Stimulated activated CD8-positive, alpha-beta memory T cell treated with anti-CD3 and anti-CD28 coated beads, Interleukin-2, amount 100 ng/mL, for 48 hours (primary cell): ENCODE results near the gene PCARE.
"Not testable (repeated sequence)": the region's sequence is repeated elsewhere in the genome, so short reads cannot be mapped to it uniquely, and the experiment has no call there.

Experiments
- DNase-seq, 2 donors: peaks; one replicate each; pipeline ENCODE4 v3.0.0-alpha.2; 2020; ENCODE audit warnings: low read depth in 2 of 2

The PCARE gene

DNA sequence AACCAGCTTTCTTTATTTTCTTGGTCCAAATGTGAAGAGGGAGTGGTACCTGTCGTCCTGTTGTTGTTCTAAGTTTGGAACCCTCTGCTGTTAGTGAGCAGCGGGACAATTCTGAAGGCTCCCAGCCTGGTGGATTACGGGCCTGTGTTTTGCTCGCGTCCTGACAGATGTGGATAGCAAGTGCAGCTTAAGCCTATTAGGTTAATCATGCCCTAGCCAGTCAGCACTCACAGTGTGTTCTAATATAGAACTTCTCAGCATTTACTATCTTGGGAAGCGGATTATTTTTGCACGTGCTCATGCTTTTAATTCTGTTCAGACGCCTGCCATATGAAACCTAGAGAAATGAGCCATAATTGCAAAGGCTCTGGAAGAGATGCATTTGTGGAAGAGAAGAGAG lies at the start of gene PCARE:
Gene PCARE (minus strand): TSS at position 113 of the 400 bp plus-strand sequence. CDS start 262 bp downstream, outside the sequence.
- DNase-seq = no peak

- no peak for DNase-seq
Observed at GRCh38 chr2:29123617-29124349, 49.5 kb upstream of the PCARE start.

DNA sequence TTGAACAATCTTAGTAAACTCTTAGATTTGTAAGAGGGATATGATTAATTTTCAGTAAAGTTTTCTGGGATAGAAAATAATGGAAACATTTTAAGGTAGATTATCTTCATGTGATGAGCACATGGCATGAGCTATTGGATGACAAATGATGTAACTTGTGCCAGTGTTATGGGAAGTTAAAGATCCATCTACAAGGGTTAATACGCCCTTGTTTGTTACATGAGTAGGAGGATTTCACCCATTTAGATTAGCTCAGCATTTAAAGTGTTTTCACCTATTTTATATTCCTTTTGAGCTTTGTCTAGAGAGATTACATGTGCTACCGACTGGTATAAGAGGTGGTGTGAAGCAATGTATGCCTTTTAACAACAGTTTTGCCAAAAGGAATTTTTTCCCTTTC lies 46.5 kb upstream of the PCARE start:
- no peak for DNase-seq

GRCh38 chr2:29119211-29119610 lies 44.9 kb upstream of the PCARE start:
- DNase-seq = no peak

DNA sequence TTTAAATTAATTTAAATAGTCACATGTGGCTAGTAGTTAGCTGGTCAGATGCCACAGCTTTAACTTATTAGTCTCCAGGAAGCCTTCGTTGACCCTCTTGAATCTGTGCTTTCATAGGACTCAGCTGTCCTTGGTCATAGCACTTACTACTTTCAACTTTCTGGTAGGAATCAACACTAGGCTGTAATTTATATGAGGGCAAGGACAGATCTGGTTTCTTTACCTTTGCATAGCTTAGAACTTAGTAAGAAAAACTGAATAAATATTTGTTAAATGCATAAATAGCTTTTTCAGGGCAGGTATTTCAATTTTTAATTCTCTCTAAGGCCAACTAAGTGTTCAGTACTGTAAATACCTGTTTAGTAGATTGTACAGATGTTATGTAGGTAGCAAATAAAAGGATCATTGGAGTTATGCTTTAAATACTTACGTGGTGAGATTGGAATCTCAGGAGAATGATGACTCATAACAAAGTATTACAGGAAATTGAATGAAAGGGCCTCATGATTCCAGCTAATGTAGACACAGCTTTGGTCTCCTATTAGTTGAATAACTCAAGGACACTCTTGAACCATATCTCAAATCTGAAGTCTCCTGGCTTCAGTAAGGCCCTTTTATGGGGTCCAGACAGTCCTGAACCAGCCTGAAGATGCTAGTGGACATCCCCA lies 43.4 kb upstream of the PCARE start:
- DNase-seq = no peak

DNA sequence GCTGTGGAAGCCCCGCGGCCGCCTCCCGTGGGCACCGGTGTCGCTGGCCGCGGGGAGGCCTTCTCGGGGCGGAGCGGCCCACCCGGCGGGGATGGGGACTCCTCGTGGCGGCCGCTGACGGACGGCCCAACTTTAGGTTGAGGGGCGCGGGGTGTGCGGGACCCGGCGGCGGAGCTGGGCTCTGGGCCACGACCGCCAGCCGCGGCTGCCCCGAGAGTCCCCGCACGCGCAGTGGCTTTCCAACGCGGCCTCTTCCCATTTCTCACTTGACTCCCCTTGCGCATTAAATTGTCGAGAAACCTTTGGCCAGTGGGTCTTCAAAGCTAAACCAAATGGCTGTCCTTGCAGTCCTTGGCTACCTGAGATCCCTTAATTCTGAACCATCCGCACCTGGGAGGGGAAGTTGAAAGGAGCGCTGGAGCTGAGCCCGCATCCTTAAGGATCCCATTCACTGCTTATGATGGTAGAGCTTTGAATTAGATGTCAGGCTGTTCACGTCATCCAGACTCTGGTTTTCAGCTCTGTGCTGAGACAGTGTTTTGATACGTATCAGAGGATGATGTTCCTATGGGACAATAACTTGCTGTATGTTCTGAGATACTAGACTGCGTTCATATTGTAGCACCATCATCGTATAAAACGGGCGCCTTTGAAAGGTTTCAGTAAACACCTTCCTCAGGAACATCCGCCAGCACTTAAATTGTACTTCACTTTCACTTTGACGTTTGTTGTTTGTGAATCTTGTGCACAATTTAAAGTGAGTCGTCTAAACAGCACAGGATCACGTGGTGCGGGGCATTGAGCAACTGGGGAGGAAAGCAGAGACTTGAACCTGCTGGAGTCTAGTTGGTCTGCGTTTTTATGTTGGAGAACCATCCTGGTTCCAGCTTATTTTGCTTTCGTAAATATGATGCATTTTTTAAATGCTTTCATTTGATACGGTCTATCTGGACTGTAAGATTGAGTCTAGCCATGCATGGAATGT lies 41.8 kb upstream of the PCARE start:
- DNase-seq = peak; percentile 14 to 40

DNA sequence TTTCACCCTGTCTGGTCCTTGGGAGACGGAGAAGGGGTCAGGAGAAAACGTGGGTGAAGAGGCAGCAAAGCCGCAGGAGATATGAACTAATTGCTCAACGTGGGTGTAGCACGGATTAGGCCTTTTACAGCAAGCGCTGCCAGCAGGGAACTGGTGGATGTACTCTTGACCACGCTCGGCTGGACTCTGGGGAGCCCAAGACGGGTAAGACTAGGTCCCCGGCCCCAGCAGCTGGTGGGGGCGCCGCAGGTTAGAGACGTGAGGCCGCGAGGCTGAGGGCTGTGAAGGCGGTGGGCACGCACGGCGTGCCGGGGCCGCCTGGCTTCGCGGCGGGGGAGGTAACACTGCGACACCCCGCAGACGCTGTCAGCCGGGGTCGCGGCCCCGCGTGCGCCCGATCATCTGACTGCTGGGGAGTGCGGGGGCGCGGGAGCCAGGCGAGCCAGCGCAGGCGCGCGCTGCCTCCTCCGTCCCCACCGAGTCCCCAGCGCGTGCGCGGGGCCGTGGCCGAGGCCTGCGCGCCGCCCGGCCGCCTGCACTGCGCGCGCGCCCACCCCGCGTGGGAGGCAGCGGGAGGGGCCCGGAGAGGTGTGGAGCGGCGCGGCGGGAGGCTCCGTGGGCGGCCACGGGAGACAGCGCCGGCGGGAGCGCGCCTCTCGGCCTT lies 40.8 kb upstream of the PCARE start, which contains the start of gene CLIP4:
Gene CLIP4 (plus strand): TSS at position 470 of the 664 bp plus-strand sequence. CDS start 5,974 bp downstream, outside the sequence.
- DNase-seq = peak; percentile 48 to 62

DNA sequence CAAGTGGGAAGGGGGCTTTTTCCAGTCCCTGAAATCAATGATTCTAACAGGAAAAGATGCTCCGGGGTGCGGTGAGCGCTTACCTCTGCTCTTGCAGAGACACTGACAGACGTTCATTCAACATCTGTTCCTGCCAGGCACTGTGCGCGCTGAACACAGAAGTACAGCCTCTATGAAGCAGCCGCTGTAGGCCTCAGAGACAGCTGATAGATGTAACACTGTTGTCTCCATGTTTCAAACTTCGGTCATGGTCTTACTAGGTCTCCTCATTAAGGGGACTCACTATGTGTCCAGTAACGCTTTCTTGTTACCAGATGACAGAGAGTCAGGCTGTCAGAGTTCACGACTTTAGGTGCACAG lies 40.2 kb upstream of the PCARE start:
- no peak for DNase-seq

DNA sequence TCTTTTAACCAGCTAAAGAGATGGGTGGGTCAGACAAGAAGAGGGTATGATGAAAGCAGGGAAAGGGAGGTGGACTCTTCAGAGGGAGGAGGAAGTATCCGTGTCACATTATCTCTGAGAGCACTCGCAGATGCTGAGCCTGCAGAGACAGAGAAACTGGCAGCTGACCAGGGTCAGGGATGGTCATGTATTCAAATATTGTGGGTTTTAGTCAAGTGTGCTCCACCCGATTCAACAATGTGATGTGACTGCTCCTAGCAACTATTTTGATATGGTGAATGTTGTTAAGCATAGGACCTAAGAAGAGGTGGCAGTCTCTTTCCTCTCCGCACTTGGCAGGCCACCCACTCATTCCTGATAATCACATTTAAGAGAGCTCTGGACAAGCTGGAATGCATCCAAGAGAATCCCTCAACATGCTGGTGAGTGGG lies 39.6 kb upstream of the PCARE start:
- no peak for DNase-seq

GRCh38 chr2:29113027-29113686 lies 38.8 kb upstream of the PCARE start:
- no peak for DNase-seq

GRCh38 chr2:29112379-29112778 lies 38.1 kb upstream of the PCARE start:
- DNase-seq = no peak

DNA sequence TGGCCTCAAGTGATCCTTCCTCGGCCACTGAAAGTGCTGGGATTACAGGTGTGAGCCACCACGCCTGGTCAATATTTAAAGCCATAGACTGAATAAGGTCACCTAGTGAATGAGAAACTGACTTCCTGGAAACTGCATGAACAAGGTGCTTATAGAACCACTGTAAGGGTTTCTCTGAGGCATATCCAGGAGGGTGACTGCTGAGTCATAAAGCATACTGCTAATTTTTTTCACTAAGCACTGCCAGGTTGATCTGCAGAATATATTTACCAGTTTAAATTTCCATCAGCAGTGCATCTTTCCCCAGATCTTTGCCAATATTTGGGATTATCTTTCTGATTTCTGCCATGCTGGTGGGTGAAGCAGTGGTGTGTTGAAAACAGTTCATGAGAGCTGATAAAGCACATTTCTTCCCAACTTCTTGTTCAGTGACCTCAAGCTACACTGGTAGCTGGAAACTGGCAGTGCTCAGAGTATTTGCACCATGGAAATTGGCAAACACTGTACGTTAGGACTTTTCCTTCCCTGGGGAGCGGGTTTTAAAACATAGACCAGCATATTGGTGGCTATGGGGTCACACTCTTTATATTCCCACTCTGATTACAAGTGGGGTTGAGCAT lies 36.7 kb upstream of the PCARE start:
- no peak for DNase-seq

DNA sequence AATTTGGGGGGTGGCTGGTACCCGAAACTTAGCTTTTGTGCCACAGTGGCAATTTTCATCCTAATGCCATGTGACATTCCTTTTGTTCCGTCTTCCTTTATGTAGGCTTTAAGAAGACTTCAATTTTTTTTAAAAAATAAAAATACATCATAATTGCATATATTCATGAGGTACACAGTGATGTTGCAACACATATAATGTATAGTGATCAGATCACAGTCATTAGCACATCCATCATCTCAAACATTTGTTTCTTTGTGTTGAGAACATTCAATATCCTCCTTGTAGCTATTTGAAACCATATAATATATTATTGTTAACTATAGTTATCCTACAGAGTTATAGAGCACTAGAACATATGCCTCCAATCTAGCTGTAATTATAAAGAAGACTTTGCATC lies 34.9 kb upstream of the PCARE start:
- no peak for DNase-seq

GRCh38 chr2:29108225-29108624 lies 33.9 kb upstream of the PCARE start:
- no peak for DNase-seq

DNA sequence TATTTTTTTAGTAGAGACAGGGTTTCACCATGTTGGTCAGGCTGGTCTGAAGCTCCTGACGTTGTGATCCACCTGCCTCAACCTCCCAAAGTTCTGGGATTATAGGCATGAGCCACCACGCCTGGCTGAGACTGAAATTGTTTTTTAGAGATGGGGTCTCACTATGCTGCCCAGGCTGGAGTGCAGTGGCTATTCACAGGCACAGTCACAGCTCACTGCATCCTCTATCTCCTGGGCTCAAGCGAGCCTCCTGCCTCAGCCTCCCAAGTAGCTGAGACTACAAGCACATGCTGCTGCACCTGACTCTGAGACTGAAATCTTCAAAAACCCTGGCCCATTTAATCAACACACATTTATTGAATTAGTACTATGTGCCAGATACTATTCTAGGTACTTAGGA lies 33.2 kb upstream of the PCARE start:
- DNase-seq = not testable (repeated sequence)

GRCh38 chr2:29106980-29107388 lies 32.7 kb upstream of the PCARE start:
- no peak for DNase-seq

DNA sequence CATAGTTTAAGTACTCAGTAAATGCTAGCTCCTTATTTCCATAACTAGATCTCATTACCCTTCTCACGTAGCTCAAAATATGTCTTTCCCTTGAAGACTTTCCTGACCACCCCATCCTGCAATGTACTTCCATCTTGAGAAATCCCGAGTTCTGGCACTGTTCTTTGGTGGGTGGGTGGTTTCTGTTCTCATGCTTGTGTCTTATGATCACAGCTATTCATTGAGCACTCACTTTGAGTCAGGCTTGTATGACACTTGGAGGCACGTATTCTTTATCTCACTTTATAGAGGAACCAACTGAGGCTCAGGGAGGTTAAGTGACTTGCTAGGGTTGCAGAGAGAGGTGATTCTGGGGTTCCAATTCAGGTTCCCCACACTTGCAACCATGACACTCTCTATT lies 31.9 kb upstream of the PCARE start:
- DNase-seq = no peak

DNA sequence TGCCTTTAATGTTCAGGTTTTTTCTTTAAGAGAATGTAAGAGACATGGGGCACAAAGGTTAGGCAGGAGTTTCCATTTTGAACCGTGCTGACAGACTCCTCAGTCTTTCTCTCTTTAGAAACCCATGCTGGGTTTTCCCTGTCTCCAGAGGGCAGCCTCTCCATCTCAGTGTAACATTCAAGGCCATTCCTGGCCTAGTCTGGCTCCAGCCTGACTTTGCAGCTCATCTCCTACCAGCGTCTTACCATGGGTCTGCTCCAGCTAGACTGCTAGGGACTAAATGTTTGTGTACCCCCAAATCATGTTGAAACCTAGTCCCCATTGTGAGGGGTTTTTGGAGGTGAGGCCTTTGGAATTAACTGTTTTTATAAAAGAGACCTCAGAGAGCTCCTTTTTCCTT lies 31.1 kb upstream of the PCARE start:
- DNase-seq = no peak

GRCh38 chr2:29104688-29105087 lies 30.4 kb upstream of the PCARE start:
- DNase-seq = no peak

- DNase-seq = no peak
Observed at GRCh38 chr2:29100564-29100963, 26.2 kb upstream of the PCARE start.

- DNase-seq = no peak
Observed at GRCh38 chr2:29097569-29097968, 23.2 kb upstream of the PCARE start.
